HG03571 (cell line): Measurements from ENCODE around the gene CCSER1.
"Not testable (repeated sequence)": the region's sequence is repeated elsewhere in the genome, so short reads cannot be mapped to it uniquely, and the experiment has no call there.

Source experiments
- ATAC-seq: cut with Tn5 transposase; IDR thresholded peaks from one replicate; pipeline ENCODE4 v1.9.1; 2021; ENCODE audit not compliant: unreplicated experiment

Gene CCSER1

DNA sequence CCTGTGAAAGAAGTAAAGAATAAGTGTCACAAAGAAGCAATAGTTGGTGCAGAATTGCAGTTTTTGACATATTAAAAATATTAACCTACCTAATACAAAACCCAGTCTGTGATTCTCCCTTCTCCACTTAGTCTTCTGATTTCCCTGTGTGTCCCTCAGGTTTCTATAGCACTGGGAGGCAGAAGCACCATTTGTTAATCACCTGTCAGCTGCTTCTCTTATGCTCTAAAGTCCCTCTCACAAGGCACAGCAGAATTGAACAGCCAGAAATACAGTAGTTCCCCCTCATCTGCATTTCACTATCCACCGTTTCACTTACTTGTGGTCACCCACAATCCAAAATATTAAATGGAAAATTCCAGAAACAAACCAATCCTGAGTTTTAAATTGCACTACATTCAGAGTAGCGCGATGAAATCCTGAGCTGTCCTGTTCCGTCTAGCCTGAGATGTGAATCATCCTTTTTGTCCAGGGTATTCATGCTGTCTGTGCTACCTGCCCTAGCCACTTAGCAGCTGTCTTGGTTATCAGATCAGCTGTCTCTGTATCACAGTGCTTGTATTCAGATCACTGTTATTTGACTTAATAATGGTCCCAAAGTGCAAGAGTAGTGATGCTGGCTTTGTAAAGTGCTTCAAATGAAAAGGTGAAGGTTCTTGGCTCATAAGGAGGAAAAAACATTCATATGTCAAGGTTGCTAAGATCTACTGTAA lies 1192.5 kb downstream of the CCSER1 start:
- no peak for ATAC-seq

DNA sequence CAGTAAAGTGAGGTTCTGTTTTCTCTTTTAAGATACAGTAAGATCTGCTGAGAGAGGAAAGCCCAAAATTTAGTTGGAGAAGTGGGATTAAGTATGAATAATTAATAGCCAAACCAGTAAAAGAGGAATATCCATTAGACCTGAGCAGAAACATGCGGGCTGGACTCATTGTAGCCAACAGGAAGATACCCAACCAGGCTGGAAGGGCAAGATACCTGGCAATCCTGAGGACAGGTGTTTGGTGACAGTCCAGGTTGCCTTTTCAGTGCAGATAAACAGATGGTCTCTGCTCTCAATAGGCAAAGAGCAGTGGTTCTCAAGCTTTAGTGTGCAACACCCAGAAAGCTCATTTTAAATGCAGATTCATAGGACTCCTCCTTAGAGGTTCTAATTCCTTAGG lies 1195.8 kb downstream of the CCSER1 start:
- ATAC-seq: no peak

- no peak for ATAC-seq
Observed at GRCh38 chr4:91325495-91325894, 1198.3 kb downstream of the CCSER1 start.

DNA sequence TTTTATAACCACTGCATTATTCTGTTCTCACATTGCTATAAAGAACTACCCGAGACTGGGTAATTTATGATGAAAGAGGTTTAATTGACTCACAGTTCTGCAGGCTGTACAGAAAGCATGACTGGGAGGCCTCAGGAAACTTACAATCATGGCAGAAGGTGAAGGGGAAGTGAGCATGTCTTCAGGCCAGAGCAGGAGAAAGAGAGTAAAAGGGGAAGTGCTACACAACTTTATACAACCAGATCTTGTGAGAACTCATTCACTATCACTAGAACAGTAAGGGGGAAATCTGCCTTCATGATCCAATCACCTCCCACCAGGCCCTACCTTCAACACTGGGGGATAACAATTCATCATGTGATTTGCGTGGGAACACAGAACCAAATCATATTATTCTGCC lies 1199.0 kb downstream of the CCSER1 start:
- not testable (repeated sequence) for ATAC-seq

- ATAC-seq: no peak
Observed at GRCh38 chr4:91330555-91331137, 1203.5 kb downstream of the CCSER1 start.

- ATAC-seq: no peak
Observed at GRCh38 chr4:91340822-91341221, 1213.6 kb downstream of the CCSER1 start.

DNA sequence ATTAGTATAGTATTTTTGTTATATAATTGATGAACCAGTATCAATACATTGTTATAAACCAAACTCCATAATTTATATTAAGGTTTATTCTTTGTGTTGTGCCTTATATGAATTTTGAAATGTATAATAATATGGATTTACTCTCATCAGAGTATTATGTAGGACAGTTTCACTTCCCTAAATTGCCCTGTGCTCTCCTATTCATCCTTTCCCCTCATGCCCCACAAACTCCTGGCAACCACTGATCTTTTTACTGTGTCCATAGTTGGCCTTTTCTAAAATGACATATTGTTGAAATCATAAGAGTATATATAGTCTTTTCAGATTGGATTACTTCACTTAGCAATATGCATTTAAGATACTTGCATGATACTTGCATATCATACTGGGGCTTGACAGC lies 1218.4 kb downstream of the CCSER1 start:
- ATAC-seq: no peak

- not testable (repeated sequence) for ATAC-seq
Observed at GRCh38 chr4:91356496-91356895, 1229.3 kb downstream of the CCSER1 start.

GRCh38 chr4:91358016-91358415 lies 1230.8 kb downstream of the CCSER1 start:
- not testable (repeated sequence) for ATAC-seq

- not testable (repeated sequence) for ATAC-seq
Observed at GRCh38 chr4:91358621-91359020, 1231.4 kb downstream of the CCSER1 start.

GRCh38 chr4:91359041-91360031 lies 1232.1 kb downstream of the CCSER1 start:
- no peak for ATAC-seq

GRCh38 chr4:91362125-91362524 lies 1234.9 kb downstream of the CCSER1 start:
- ATAC-seq: no peak

DNA sequence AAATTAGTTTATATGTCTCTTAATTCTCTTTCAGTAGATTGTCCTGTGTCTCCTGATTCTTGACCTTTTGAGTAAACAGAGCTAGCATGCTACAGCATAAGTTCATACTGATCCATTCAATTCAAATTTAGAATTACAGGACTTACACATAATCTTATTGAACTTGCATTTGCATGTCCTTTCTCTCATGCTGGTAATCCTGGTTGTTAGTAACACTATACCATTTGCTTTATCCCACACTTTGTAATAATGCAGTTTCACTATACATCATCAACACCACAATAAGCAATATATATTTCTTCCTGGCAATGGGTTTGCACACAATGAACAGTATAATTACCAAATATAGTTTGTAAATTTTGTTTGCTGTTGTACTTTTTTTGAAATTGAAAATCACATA lies 1239.4 kb downstream of the CCSER1 start:
- ATAC-seq: no peak

DNA sequence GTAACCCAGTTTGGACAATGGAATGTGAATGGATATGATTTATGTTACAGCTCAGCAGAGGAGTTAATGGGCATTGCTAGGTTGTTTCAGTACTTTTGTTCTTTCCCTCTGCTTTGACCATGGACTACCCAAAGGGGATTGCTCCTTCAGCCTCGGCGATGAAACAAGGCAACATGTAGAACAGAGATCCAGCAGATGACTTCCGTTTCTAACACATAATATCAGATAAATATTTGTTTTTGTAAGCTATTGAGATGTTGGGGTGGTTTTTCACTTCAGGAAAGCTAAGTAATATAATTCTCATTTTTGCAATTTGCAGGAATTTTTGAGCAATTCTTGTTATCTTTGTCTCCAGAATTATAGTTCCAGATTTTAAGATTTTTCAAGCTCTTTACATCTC lies 1241.9 kb downstream of the CCSER1 start:
- ATAC-seq: no peak

GRCh38 chr4:91373546-91373945 lies 1246.4 kb downstream of the CCSER1 start:
- ATAC-seq: peak; percentile 75

DNA sequence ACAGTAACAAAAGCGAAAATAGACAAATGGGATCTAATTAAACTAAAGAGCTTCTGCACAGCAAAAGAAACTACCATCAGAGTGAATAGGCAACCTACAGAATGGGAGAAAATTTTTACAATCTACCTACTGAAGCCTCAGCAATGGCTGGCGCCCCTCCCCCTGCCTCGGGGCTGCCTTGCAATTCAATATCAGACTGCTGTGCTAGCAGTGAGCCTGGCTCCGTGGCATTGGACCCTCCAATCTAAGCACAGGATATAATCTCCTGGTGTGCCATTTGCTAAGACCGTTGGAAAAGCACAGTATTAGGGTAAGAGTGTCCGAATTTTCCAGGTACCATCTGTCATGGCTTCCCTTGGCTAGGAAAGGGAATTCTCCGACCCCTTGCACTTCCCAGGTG lies 1278.2 kb downstream of the CCSER1 start:
- ATAC-seq: not testable (repeated sequence)

GRCh38 chr4:91422011-91422410 lies 1294.8 kb downstream of the CCSER1 start:
- ATAC-seq: no peak

- no peak for ATAC-seq
Observed at GRCh38 chr4:91426725-91427124, 1299.5 kb downstream of the CCSER1 start.

GRCh38 chr4:91427171-91427570 lies 1300.0 kb downstream of the CCSER1 start:
- ATAC-seq: no peak

DNA sequence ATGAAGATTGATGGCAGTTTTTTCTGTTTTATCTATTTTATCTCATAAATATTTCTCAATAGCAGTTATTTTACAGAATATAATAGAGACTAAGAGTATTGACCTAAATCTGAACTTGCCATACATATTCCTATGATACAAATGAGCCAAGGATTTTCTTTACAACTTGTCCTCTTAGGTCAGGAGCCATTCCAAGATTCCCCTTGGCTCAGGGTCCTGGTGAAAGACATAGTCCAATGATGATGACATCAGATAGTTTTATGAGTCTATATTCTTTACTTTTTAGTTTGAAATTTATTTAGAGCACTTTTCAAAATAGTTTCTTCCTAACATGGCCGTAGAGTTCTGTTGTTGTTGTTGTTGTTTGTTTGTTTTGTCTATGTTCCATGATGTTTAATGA lies 1307.4 kb downstream of the CCSER1 start:
- no peak for ATAC-seq

GRCh38 chr4:91436556-91436955 lies 1309.4 kb downstream of the CCSER1 start:
- no peak for ATAC-seq

DNA sequence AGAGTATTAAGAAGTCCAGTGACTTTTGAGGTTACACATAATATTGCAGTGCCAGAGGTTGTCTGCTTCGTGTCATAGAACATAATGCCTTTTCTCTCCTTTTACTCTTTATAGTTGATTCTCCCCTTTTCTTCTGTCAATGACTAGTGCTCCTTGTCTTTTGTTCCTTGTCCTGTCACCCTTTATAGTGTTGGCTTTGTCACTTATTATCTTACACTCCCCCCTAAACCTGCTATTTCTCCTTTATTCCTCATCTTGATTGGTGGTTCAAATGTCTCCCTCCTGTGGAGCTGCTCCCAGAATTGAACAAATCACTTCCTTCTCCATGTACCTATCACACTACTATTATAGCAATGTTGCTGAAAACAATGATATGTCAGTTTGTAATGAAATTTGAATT lies 1320.0 kb downstream of the CCSER1 start:
- ATAC-seq: no peak
